ENCODE results near the gene AFF3. TPM values are rescaled to one million over a fixed set of nuclear protein-coding genes. Genes with fewer than 3 reads are reported as not detected.

AFF3 gene
- total RNA-seq, 1 experiment from 2014 or later: 0.42 TPM

DNA sequence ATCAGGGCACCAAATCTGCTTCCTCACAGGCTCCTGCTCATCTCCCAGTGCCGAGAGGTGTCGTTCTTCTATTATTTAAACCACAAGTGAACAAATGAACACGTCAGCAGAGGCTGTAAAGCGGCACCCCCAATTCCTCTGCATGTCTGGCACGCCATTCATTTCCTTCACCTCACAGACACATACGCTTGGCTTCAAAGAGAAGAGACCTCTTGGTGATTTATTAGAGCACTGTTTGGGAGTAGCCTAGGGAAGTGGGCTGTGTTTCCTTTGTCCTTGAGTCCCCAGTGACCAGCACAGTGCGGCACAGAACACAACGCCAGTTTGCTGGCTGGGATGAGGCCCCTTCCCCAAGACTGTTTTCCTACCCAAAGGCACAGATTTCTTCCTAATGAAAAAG lies 468.3 kb downstream of the AFF3 start:
- TF ChIP-seq CTCF (IDR thresholded peaks at IDR 0.05; ENCODE audit: unreplicated experiment): no peak
- Mint-ChIP-seq H3K4me1 (ENCODE audit: insufficient read depth, unreplicated experiment) (no peaks in the 10 kb centered on the region), H3K4me3 (ENCODE audit: unreplicated experiment) (no peak overlapping the region), H3K9me3 (ENCODE audit: unreplicated experiment) (no peaks in the 10 kb centered on the region), H3K27ac (ENCODE audit: low read depth, unreplicated experiment) (no peak overlapping the region), H3K27me3 (ENCODE audit: insufficient read depth, unreplicated experiment) (no peaks in the 10 kb centered on the region), H3K36me3 (ENCODE audit: insufficient read depth, unreplicated experiment) (no peaks in the 10 kb centered on the region)
- intact Hi-C loops (cut with micrococcal nuclease): no loop called here
- BruUV-seq (replicated peaks): no TSS peak
- CTCF ChIA-PET: no interaction called here
- POLR2A ChIA-PET: no interaction called here
- DNase-seq (ENCODE audit: unreplicated experiment): no peak

DNA sequence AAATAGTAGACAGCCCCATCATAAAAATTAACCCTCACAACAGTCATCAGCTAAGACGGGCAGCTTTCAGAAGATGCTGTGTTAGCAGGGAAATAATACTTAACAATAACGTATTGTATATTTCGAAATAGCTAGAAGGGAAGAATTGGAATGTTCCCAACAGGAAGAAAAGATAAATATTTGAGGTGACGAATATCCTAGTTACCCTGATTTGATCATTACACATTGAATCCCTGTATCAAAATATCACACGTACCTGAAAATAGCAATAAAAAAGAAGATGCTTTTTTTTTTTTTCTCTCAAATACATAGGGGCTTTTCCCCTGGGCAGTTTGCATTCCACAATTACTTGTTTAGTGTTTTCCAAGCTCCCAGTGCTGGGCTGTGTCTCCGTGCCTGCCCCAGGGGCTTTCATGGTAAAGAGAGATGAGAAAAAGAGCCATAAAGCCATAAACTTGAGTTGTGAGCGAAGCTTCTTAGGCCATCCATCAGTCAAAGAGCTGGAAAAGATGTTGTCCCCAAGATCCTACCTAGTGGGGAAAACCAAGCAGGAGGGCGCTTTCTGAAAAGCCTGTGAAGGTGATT lies 469.5 kb downstream of the AFF3 start:
- no peaks in the 10 kb centered on the region for H3K4me1 Mint-ChIP-seq (ENCODE audit: insufficient read depth, unreplicated experiment)
- no peaks in the 10 kb centered on the region for H3K9me3 Mint-ChIP-seq (ENCODE audit: unreplicated experiment)
- no peak for TF ChIP-seq CTCF (IDR thresholded peaks at IDR 0.05; ENCODE audit: unreplicated experiment)
- intact Hi-C loops (cut with micrococcal nuclease): no loop called here
- H3K36me3 Mint-ChIP-seq (ENCODE audit: insufficient read depth, unreplicated experiment): no peaks in the 10 kb centered on the region
- H3K27me3 Mint-ChIP-seq (ENCODE audit: insufficient read depth, unreplicated experiment): no peaks in the 10 kb centered on the region
- no TSS peak for BruUV-seq (replicated peaks)
- H3K4me3 Mint-ChIP-seq (ENCODE audit: unreplicated experiment): no peak overlapping the region
- ChIA-PET POLR2A (no interaction called here), CTCF (no interaction called here)
- no peak for DNase-seq (ENCODE audit: unreplicated experiment)
- H3K27ac Mint-ChIP-seq (ENCODE audit: low read depth, unreplicated experiment): no peak overlapping the region

- no peak overlapping the region for H3K4me3 Mint-ChIP-seq (ENCODE audit: unreplicated experiment)
- no peak overlapping the region for H3K27ac Mint-ChIP-seq (ENCODE audit: low read depth, unreplicated experiment)
- no peak for TF ChIP-seq CTCF (IDR thresholded peaks at IDR 0.05; ENCODE audit: unreplicated experiment)
- POLR2A ChIA-PET: no interaction called here
- H3K9me3 Mint-ChIP-seq (ENCODE audit: unreplicated experiment): peaks cover 8% of the 10 kb centered on the region
- CTCF ChIA-PET: no interaction called here
- H3K4me1 Mint-ChIP-seq (ENCODE audit: insufficient read depth, unreplicated experiment): no peaks in the 10 kb centered on the region
- BruUV-seq (replicated peaks): no TSS peak
- intact Hi-C loops (cut with micrococcal nuclease): no loop called here
- no peak for DNase-seq (ENCODE audit: unreplicated experiment)
- no peaks in the 10 kb centered on the region for H3K27me3 Mint-ChIP-seq (ENCODE audit: insufficient read depth, unreplicated experiment)
- no peaks in the 10 kb centered on the region for H3K36me3 Mint-ChIP-seq (ENCODE audit: insufficient read depth, unreplicated experiment)
Measured at GRCh38 chr2:99670768-99671734, 471.3 kb downstream of the AFF3 start.

GRCh38 chr2:99666256-99666655 lies 476.1 kb downstream of the AFF3 start:
- POLR2A ChIA-PET: no interaction called here
- Mint-ChIP-seq H3K4me3 (ENCODE audit: unreplicated experiment) (no peak overlapping the region), H3K27me3 (ENCODE audit: insufficient read depth, unreplicated experiment) (no peaks in the 10 kb centered on the region), H3K9me3 (ENCODE audit: unreplicated experiment) (peaks cover 14% of the 10 kb centered on the region), H3K4me1 (ENCODE audit: insufficient read depth, unreplicated experiment) (peaks cover 5% of the 10 kb centered on the region), H3K36me3 (ENCODE audit: insufficient read depth, unreplicated experiment) (no peaks in the 10 kb centered on the region), H3K27ac (ENCODE audit: low read depth, unreplicated experiment) (no peak overlapping the region)
- CTCF ChIA-PET: interaction anchor here (0.6 kb wide), 1 partner anchor 879 kb away, joined by 3 read pairs; no protein-coding TSS in a partner anchor
- BruUV-seq (replicated peaks): no TSS peak
- TF ChIP-seq CTCF (IDR thresholded peaks at IDR 0.05; ENCODE audit: unreplicated experiment): no peak
- no peak for DNase-seq (ENCODE audit: unreplicated experiment)
- intact Hi-C loops (cut with micrococcal nuclease): no loop called here
